ENCODE measurements around the gene LAMTOR3.
"Not testable (repeated sequence)": the region's sequence is repeated elsewhere in the genome, so short reads cannot be mapped to it uniquely, and the experiment has no call there.

The LAMTOR3 gene

DNA sequence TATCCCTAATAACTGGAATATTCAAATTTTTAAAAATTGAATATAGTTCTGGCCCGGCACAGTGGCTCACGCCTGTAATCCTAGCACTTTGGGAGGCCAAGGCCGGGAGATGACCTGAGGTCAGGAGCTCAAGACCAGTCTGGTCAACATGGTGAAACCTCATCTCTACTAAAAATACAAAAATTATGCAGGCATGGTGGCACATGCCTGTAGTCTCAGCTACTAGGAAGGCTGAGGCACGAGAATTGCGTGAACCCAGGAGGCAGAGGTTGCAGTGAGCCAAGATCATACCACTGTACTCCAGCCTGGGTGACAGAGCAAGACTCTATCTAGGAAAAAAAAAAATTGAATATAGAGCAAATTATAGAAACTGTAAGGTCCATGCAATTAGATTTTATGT, 64.2 kb downstream of the LAMTOR3 start:
- not testable (repeated sequence) for DNase-seq (ENCODE audit: low spot score)

DNA sequence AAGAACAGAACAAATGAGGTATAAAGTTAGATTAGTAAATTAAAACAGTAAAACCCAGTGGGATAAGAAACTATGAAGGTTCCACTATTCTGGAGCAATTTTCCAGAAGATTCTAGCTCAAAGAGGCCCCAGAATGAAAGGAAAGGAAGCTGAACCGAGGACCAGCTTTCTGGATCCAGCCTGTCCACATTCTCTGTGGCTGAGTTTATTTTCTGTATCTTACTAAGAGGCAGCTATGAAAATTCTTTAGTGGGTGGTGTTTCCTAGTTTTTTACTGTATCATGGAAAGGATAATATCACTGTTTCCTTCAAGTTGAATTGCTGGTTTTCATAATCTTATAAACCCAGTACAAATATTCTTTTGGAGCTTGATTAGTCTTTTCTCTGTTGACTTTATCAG, 65.8 kb downstream of the LAMTOR3 start:
- no peak for DNase-seq (ENCODE audit: low spot score)

All from RKO (cell line).